ENCODE data around the gene CLEC17A.

DNA sequence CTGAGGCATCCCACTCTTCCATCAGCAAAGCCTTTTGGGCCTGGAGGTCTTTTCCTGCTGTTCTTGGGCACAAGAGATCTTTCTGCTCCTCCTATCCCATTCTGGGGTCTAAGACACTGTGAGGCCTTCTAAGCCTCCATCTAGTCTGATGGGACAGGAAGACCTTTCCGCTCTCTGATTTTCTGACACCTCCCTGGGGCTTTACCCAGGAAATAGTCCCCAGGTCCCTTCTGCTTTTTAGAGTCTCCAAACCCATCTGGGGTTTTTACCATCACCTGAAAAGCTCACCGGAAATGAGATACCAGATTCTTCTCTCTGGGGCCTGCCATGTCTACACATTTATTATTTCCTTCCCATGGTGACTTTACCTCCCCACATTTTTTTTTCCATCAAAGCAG, 21.1 kb downstream of the CLEC17A start:
- TF ChIP-seq ZNF76 (tag by site-specific recombination; IDR thresholded peaks at IDR 0.05; ENCODE audit: borderline replicate concordance, low read depth) (no peak), HOXA7 (CRISPR knock-in tag; IDR thresholded peaks at IDR 0.05; ENCODE audit: borderline replicate concordance) (no peak), KLF1 (tag by site-specific recombination; IDR thresholded peaks at IDR 0.05) (no peak), GLIS2 (tag by site-specific recombination; IDR thresholded peaks at IDR 0.05) (no peak), YY1 (tag by site-specific recombination; IDR thresholded peaks at IDR 0.05) (no peak), ZNF19 (tag by site-specific recombination; IDR thresholded peaks at IDR 0.05; ENCODE audit: low read depth) (no peak), ATF2 (tag by site-specific recombination; IDR thresholded peaks at IDR 0.05; ENCODE audit: low read depth) (no peak)
- TF ChIP-seq, protein P1, sequence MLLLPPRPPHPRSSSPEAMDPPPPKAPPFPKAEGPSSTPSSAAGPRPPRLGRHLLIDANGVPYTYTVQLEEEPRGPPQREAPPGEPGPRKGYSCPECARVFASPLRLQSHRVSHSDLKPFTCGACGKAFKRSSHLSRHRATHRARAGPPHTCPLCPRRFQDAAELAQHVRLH (tag by site-specific recombination; IDR thresholded peaks at IDR 0.05): no peak
- TF ChIP-seq, protein P2, sequence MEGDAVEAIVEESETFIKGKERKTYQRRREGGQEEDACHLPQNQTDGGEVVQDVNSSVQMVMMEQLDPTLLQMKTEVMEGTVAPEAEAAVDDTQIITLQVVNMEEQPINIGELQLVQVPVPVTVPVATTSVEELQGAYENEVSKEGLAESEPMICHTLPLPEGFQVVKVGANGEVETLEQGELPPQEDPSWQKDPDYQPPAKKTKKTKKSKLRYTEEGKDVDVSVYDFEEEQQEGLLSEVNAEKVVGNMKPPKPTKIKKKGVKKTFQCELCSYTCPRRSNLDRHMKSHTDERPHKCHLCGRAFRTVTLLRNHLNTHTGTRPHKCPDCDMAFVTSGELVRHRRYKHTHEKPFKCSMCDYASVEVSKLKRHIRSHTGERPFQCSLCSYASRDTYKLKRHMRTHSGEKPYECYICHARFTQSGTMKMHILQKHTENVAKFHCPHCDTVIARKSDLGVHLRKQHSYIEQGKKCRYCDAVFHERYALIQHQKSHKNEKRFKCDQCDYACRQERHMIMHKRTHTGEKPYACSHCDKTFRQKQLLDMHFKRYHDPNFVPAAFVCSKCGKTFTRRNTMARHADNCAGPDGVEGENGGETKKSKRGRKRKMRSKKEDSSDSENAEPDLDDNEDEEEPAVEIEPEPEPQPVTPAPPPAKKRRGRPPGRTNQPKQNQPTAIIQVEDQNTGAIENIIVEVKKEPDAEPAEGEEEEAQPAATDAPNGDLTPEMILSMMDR (tag by site-specific recombination; IDR thresholded peaks at IDR 0.05): no peak
